ENCODE data around the gene HDAC7.

- TF ChIP-seq SP1 (IDR thresholded peaks at IDR 0.05) (no peak), FOXA1 (IDR thresholded peaks at IDR 0.05) (no peak), ARNT (IDR thresholded peaks at IDR 0.05) (no peak), SUZ12 (IDR thresholded peaks at IDR 0.05) (no peak), L3MBTL2 (conservative IDR thresholded peaks at IDR 0.05) (no peak), LEF1 (IDR thresholded peaks at IDR 0.05; ENCODE audit: borderline replicate concordance) (no peak), BHLHE40 (IDR thresholded peaks at IDR 0.05; ENCODE audit: borderline replicate concordance) (no peak), ZNF384 (IDR thresholded peaks at IDR 0.05) (no peak), HDGF (IDR thresholded peaks at IDR 0.05; ENCODE audit: borderline replicate concordance) (no peak)
Measured at GRCh38 chr12:47734725-47735480, 84.8 kb downstream of the HDAC7 start.
